Ishikawa (cell line): ENCODE data around the gene UCKL1.

Source experiments
- CEBPB ChIP-seq: IDR thresholded peaks from 2 replicates; pipeline ENCODE4 v1.6.1; 2012
- CREB1 ChIP-seq: IDR thresholded peaks from 2 replicates; pipeline ENCODE4 v1.6.1; 2012; ENCODE audit warnings: low read depth
- EGR1 ChIP-seq: IDR thresholded peaks from 2 replicates; pipeline ENCODE4 v1.6.1; 2012
- EP300 ChIP-seq: IDR thresholded peaks from 2 replicates; pipeline ENCODE4 v1.6.1; 2012; ENCODE audit warnings: borderline replicate concordance
- FOXM1 ChIP-seq: IDR thresholded peaks from 2 replicates; pipeline ENCODE4 v1.6.1; 2012; ENCODE audit warnings: low read depth, borderline replicate concordance
- NFIC ChIP-seq: IDR thresholded peaks from 2 replicates; pipeline ENCODE4 v1.6.1; 2012
- RAD21 ChIP-seq: IDR thresholded peaks from 2 replicates; pipeline ENCODE4 v1.6.1; 2012; ENCODE audit warnings: low read depth
- REST ChIP-seq: IDR thresholded peaks from 2 replicates; pipeline ENCODE4 v1.6.1; 2012; ENCODE audit warnings: low read depth, mild to moderate bottlenecking
- TAF1 ChIP-seq: IDR thresholded peaks from 2 replicates; pipeline ENCODE4 v1.6.1; 2012; ENCODE audit warnings: low read depth, mild to moderate bottlenecking
- TCF12 ChIP-seq: IDR thresholded peaks from 2 replicates; pipeline ENCODE4 v1.6.1; 2012; ENCODE audit warnings: low read depth
- TEAD4 ChIP-seq: IDR thresholded peaks from 2 replicates; pipeline ENCODE4 v1.6.1; 2012
- USF1 ChIP-seq: IDR thresholded peaks from 2 replicates; pipeline ENCODE4 v1.6.1; 2012
- YY1 ChIP-seq: IDR thresholded peaks from 2 replicates; pipeline ENCODE4 v1.6.1; 2012; ENCODE audit warnings: low read depth
- ZBTB7A ChIP-seq: IDR thresholded peaks from 2 replicates; pipeline ENCODE4 v1.6.1; 2012; ENCODE audit warnings: low read depth
- TF ChIP-seq, protein P1 (sequence below): IDR thresholded peaks from 2 replicates; pipeline ENCODE4 v1.6.1; 2012

UCKL1 gene

DNA sequence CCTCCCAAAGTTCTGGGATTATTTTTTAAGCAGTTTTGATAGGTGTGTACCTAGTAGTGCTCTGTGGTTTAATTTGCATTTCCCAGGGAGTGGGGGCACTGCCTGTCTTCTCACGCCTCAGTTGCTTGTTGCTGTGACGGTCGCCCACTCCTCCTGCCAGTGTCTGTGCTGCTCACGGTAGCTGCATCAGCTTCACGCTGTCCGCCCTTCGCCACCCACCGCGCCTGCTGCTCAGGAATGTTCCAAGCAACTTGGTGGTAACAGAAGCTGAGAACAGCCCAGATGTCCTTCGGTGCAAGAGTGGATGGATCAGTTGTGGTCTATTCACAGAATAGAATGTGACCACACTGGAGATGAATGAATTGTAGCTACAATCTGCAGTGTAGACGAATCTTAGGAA, 38.4 kb downstream of the UCKL1 start:
- TF ChIP-seq CREB1 (no peak), USF1 (no peak), TAF1 (no peak), ZBTB7A (no peak), TEAD4 (no peak), FOXM1 (no peak), TCF12 (no peak)

DNA sequence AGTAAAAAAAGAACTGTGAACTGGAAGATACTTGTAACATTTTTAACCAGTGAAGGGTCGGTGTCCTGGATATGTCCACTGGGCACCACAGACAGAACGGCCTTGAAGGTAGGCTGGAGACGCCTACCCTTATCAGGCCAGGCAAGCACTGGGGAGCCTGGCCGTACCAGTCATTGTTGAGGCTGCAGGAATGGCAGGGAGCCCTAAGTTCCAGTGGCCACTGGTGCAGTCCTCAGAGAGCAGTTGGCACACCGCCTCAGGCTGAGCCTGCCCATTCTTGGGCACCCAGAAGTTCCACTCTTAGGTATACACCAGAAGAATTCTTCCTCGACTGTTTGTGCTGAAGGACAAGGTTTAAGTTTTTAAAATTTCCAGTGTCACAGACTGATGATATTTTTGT, 40.7 kb downstream of the UCKL1 start:
- TF ChIP-seq CEBPB (no peak), EGR1 (no peak), CREB1 (no peak), TCF12 (no peak), USF1 (no peak), ZBTB7A (no peak), TAF1 (no peak), NFIC (no peak), YY1 (no peak), TEAD4 (no peak), EP300 (no peak), RAD21 (no peak), FOXM1 (no peak)
- TF ChIP-seq, protein P1, sequence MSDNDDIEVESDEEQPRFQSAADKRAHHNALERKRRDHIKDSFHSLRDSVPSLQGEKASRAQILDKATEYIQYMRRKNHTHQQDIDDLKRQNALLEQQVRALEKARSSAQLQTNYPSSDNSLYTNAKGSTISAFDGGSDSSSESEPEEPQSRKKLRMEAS = no peak

DNA sequence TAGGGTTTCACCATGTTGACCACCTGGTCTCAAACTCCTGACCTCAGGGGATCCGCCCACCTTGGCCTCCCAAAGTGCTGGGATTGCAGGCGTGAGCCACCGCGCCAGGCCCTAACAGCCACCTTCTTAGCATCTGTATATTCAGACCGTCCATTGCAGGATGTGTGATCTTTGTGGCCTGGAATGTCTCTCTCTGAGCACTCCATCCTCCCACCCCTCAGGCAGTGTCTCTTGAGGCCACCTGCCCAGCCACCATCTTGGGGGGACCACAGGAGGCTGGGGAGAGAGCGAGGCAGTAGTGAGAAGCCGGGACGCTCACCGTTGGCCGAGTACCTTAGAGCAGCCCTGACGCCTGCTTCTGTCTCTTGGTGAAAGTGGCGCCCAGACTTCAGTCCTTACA, 42.4 kb downstream of the UCKL1 start:
- TF ChIP-seq, protein P1 = no peak
- TF ChIP-seq TCF12 (no peak), CREB1 (no peak), CEBPB (no peak), REST (no peak), EGR1 (no peak), TEAD4 (no peak)

- no peak for TF ChIP-seq CEBPB
- TF ChIP-seq, protein P1 = no peak
Observed at GRCh38 chr20:63911176-63911575, 45.0 kb downstream of the UCKL1 start.

DNA sequence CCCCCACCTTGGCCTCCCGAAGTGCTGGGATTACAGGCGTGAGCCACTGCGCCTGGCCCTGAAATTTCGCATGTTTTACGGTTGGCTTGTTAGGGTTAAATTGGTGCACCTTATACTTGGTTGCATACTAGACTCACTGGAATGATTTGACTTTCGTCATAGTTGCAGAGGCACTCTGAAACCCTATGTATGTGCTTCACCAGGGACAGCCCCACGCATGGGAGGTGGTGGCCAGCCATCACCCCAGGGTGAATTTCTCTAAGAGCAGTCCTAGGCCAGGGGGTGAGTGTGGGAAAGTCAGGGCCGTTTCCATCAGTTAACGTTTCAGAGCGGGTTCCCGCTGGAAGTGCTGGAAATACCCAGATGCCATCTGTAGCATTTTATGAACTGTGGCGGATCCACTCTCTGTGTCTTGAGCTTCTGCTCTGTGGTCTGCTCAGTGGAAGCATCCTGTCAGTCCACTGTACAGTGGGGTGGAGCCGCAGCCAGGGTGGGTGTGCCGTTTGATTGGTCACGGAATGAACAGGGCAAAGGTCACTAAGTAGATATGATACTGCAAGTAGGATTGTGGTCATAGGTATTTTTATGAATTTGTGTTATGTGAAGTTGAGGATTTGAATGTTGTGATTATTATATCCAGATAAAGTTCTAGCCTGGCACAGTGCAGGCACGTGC, 48.1 kb downstream of the UCKL1 start:
- TF ChIP-seq TEAD4 (no peak), ZBTB7A (no peak), EGR1 (no peak), FOXM1 (no peak), EP300 (no peak), USF1 (no peak), TAF1 (no peak), TCF12 (no peak), CEBPB (no peak), RAD21 (no peak), CREB1 (no peak), REST (no peak), YY1 (no peak), NFIC (no peak)
- TF ChIP-seq, protein P1 = no peak
